ENCODE measurements around the gene RAB6C.
"Not testable (repeated sequence)": the region's sequence is repeated elsewhere in the genome, so short reads cannot be mapped to it uniquely, and the experiment has no call there.

The RAB6C gene

DNA sequence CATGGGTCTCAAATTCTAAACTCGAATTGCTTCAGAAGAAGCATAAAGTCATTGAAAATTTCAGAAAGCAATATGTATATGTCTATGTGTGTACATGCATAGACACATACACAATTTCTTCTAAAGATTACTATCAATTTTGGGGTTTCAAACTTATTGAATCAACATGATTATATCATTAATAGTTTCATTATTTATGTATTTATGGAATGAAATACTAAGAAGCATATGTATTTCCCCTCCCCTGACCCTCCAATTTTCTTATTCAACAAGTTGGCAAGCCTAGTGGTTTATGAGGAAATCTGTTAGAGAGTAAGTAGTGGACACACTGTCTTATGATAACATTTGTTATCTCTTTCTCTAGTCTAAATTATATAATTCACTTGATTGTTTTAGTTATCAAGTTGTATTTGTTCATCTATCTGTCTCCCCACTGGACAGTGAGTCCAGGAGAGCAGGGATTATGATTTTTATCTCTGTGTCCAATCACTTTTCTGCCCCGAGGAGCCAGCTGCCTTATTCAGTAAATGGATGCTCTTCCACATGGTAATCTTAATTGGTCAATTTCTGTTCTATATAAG, 17.3 kb downstream of the RAB6C start:
- not testable (repeated sequence) for DNase-seq (ENCODE audit: low spot score)

DNA sequence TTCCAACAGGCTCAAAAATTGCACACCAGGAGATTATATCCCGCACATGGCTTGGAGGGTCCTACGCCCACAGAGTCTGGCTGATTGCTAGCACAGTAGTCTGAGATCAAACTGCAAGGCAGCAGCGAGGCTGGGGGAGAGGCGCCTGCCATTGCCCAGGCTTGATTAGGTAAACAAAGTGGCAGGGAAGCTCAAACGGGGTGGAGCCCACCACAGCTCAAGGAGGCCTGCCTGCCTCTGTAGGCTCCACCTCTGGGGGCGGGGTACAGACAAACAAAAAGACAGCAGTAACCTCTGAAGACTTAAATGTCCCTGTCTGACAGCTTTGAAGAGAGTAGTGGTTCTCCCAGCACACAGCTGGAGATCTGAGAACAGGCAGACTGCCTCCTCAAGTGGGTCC, 19.3 kb downstream of the RAB6C start:
- not testable (repeated sequence) for DNase-seq (ENCODE audit: low spot score)

GRCh38 chr2:130005862-130006261, 26.4 kb downstream of the RAB6C start:
- DNase-seq (ENCODE audit: low spot score), result peak; percentile 16

GRCh38 chr2:130016701-130017100, 37.2 kb downstream of the RAB6C start:
- not testable (repeated sequence) for DNase-seq (ENCODE audit: low spot score)

- no peak for DNase-seq (ENCODE audit: low spot score)
These were observed 39.9 kb downstream of the RAB6C start for GRCh38 chr2:130019402-130019801.

- DNase-seq (ENCODE audit: low spot score), result not testable (repeated sequence)
These were observed 40.6 kb downstream of the RAB6C start for GRCh38 chr2:130020069-130020468.

DNA sequence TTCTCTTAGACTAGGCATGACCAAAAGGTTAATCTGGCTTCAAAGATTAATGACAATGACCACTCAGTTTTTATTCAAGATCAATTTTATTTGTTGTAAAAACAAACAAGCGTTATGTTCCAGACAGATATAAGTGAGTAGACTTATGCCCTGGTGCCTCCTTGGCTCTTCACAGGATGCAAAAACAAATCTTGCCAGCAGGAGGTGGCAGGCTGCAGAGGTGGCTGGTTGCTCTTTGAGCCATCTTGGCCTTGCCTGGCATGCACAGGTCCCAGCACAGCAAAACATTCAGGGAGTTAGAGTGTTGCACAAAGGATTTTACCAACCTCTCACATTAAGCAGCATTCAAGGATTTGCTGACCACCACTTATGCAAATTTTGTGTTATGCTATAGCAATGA, 46.5 kb downstream of the RAB6C start:
- not testable (repeated sequence) for DNase-seq (ENCODE audit: low spot score)

All from globus pallidus (tissue), 1 donor.